ENCODE results near the gene CSF2RB.

The CSF2RB gene

GRCh38 chr22:36892292-36892691, 21.1 kb upstream of the CSF2RB start:
- H3K9ac ChIP-seq (ENCODE audit: low read length) = no peak overlapping the region
- peaks cover 57% of the 10 kb centered on the region for H3K27me3 ChIP-seq (replicated peaks; ENCODE audit: control insufficient read depth, insufficient read depth, low read length)
- no peaks in the 10 kb centered on the region for H3K36me3 ChIP-seq (ENCODE audit: control insufficient read depth, insufficient read depth, low read length, severe bottlenecking)
- peaks cover 8% of the 10 kb centered on the region for H3K9me3 ChIP-seq (ENCODE audit: control insufficient read depth, low read length)
- H3K4me3 ChIP-seq (ENCODE audit: low read length) = no peak overlapping the region
- H3K4me1 ChIP-seq (ENCODE audit: control insufficient read depth, insufficient read depth, low read length) = no peaks in the 10 kb centered on the region
- no peak for DNase-seq (ENCODE audit: low read depth)

GRCh38 chr22:36893262-36893661, 20.2 kb upstream of the CSF2RB start:
- H3K36me3 ChIP-seq (ENCODE audit: control insufficient read depth, insufficient read depth, low read length, severe bottlenecking) = no peaks in the 10 kb centered on the region
- DNase-seq (ENCODE audit: low read depth) = no peak
- H3K4me1 ChIP-seq (ENCODE audit: control insufficient read depth, insufficient read depth, low read length) = no peaks in the 10 kb centered on the region
- peaks cover 58% of the 10 kb centered on the region for H3K27me3 ChIP-seq (replicated peaks; ENCODE audit: control insufficient read depth, insufficient read depth, low read length)
- H3K4me3 ChIP-seq (ENCODE audit: low read length) = no peak overlapping the region
- H3K9me3 ChIP-seq (ENCODE audit: control insufficient read depth, low read length) = peaks cover 17% of the 10 kb centered on the region
- H3K9ac ChIP-seq (ENCODE audit: low read length) = no peak overlapping the region

GRCh38 chr22:36894266-36894665, 19.2 kb upstream of the CSF2RB start:
- H3K4me3 ChIP-seq (ENCODE audit: low read length) = no peak overlapping the region
- H3K4me1 ChIP-seq (ENCODE audit: control insufficient read depth, insufficient read depth, low read length) = no peaks in the 10 kb centered on the region
- DNase-seq (ENCODE audit: low read depth) = no peak
- peaks cover 65% of the 10 kb centered on the region for H3K27me3 ChIP-seq (replicated peaks; ENCODE audit: control insufficient read depth, insufficient read depth, low read length)
- peaks cover 27% of the 10 kb centered on the region for H3K9me3 ChIP-seq (ENCODE audit: control insufficient read depth, low read length)
- no peaks in the 10 kb centered on the region for H3K36me3 ChIP-seq (ENCODE audit: control insufficient read depth, insufficient read depth, low read length, severe bottlenecking)
- no peak overlapping the region for H3K9ac ChIP-seq (ENCODE audit: low read length)

- H3K4me3 ChIP-seq (ENCODE audit: low read length) = no peak overlapping the region
- H3K9ac ChIP-seq (ENCODE audit: low read length) = no peak overlapping the region
- H3K36me3 ChIP-seq (ENCODE audit: control insufficient read depth, insufficient read depth, low read length, severe bottlenecking) = no peaks in the 10 kb centered on the region
- peaks cover 43% of the 10 kb centered on the region for H3K9me3 ChIP-seq (ENCODE audit: control insufficient read depth, low read length)
- no peaks in the 10 kb centered on the region for H3K4me1 ChIP-seq (ENCODE audit: control insufficient read depth, insufficient read depth, low read length)
- DNase-seq (ENCODE audit: low read depth) = no peak
- peaks cover 70% of the 10 kb centered on the region for H3K27me3 ChIP-seq (replicated peaks; ENCODE audit: control insufficient read depth, insufficient read depth, low read length)
Observed at GRCh38 chr22:36897611-36898010, 15.8 kb upstream of the CSF2RB start.

GRCh38 chr22:36898690-36899089, 14.7 kb upstream of the CSF2RB start:
- no peaks in the 10 kb centered on the region for H3K4me1 ChIP-seq (ENCODE audit: control insufficient read depth, insufficient read depth, low read length)
- no peak for DNase-seq (ENCODE audit: low read depth)
- no peaks in the 10 kb centered on the region for H3K36me3 ChIP-seq (ENCODE audit: control insufficient read depth, insufficient read depth, low read length, severe bottlenecking)
- no peak overlapping the region for H3K4me3 ChIP-seq (ENCODE audit: low read length)
- H3K9me3 ChIP-seq (ENCODE audit: control insufficient read depth, low read length) = peaks cover 44% of the 10 kb centered on the region
- H3K9ac ChIP-seq (ENCODE audit: low read length) = no peak overlapping the region
- peaks cover 66% of the 10 kb centered on the region for H3K27me3 ChIP-seq (replicated peaks; ENCODE audit: control insufficient read depth, insufficient read depth, low read length)

GRCh38 chr22:36899498-36899897, 13.9 kb upstream of the CSF2RB start:
- no peaks in the 10 kb centered on the region for H3K36me3 ChIP-seq (ENCODE audit: control insufficient read depth, insufficient read depth, low read length, severe bottlenecking)
- H3K9ac ChIP-seq (ENCODE audit: low read length) = no peak overlapping the region
- peaks cover 44% of the 10 kb centered on the region for H3K9me3 ChIP-seq (ENCODE audit: control insufficient read depth, low read length)
- no peak overlapping the region for H3K4me3 ChIP-seq (ENCODE audit: low read length)
- peaks cover 61% of the 10 kb centered on the region for H3K27me3 ChIP-seq (replicated peaks; ENCODE audit: control insufficient read depth, insufficient read depth, low read length)
- no peaks in the 10 kb centered on the region for H3K4me1 ChIP-seq (ENCODE audit: control insufficient read depth, insufficient read depth, low read length)
- no peak for DNase-seq (ENCODE audit: low read depth)

- Histone ChIP-seq H3K4me3 (ENCODE audit: low read length) (no peak overlapping the region), H3K27me3 (replicated peaks; ENCODE audit: control insufficient read depth, insufficient read depth, low read length) (peaks cover 56% of the 10 kb centered on the region), H3K9ac (ENCODE audit: low read length) (no peak overlapping the region), H3K36me3 (ENCODE audit: control insufficient read depth, insufficient read depth, low read length, severe bottlenecking) (no peaks in the 10 kb centered on the region), H3K4me1 (ENCODE audit: control insufficient read depth, insufficient read depth, low read length) (no peaks in the 10 kb centered on the region), H3K9me3 (ENCODE audit: control insufficient read depth, low read length) (peaks cover 42% of the 10 kb centered on the region)
- DNase-seq (ENCODE audit: low read depth) = no peak
Observed at GRCh38 chr22:36900225-36900624, 13.2 kb upstream of the CSF2RB start.

GRCh38 chr22:36900880-36901279, 12.5 kb upstream of the CSF2RB start:
- no peaks in the 10 kb centered on the region for H3K4me1 ChIP-seq (ENCODE audit: control insufficient read depth, insufficient read depth, low read length)
- peaks cover 37% of the 10 kb centered on the region for H3K9me3 ChIP-seq (ENCODE audit: control insufficient read depth, low read length)
- DNase-seq (ENCODE audit: low read depth) = no peak
- no peak overlapping the region for H3K4me3 ChIP-seq (ENCODE audit: low read length)
- peaks cover 54% of the 10 kb centered on the region for H3K27me3 ChIP-seq (replicated peaks; ENCODE audit: control insufficient read depth, insufficient read depth, low read length)
- no peaks in the 10 kb centered on the region for H3K36me3 ChIP-seq (ENCODE audit: control insufficient read depth, insufficient read depth, low read length, severe bottlenecking)
- no peak overlapping the region for H3K9ac ChIP-seq (ENCODE audit: low read length)

- Histone ChIP-seq H3K4me1 (ENCODE audit: control insufficient read depth, insufficient read depth, low read length) (no peaks in the 10 kb centered on the region), H3K36me3 (ENCODE audit: control insufficient read depth, insufficient read depth, low read length, severe bottlenecking) (no peaks in the 10 kb centered on the region), H3K4me3 (ENCODE audit: low read length) (no peak overlapping the region), H3K9ac (ENCODE audit: low read length) (no peak overlapping the region), H3K9me3 (ENCODE audit: control insufficient read depth, low read length) (peaks cover 37% of the 10 kb centered on the region), H3K27me3 (replicated peaks; ENCODE audit: control insufficient read depth, insufficient read depth, low read length) (peaks cover 53% of the 10 kb centered on the region)
- DNase-seq (ENCODE audit: low read depth) = no peak
Observed at GRCh38 chr22:36901411-36902142, 11.9 kb upstream of the CSF2RB start.

- Histone ChIP-seq H3K4me3 (ENCODE audit: low read length) (no peak overlapping the region), H3K36me3 (ENCODE audit: control insufficient read depth, insufficient read depth, low read length, severe bottlenecking) (no peaks in the 10 kb centered on the region), H3K4me1 (ENCODE audit: control insufficient read depth, insufficient read depth, low read length) (no peaks in the 10 kb centered on the region), H3K27me3 (replicated peaks; ENCODE audit: control insufficient read depth, insufficient read depth, low read length) (peaks cover 48% of the 10 kb centered on the region), H3K9me3 (ENCODE audit: control insufficient read depth, low read length) (peaks cover 37% of the 10 kb centered on the region), H3K9ac (ENCODE audit: low read length) (no peak overlapping the region)
- no peak for DNase-seq (ENCODE audit: low read depth)
Observed at GRCh38 chr22:36902143-36902926, 11.1 kb upstream of the CSF2RB start.

- no peak overlapping the region for H3K4me3 ChIP-seq (ENCODE audit: low read length)
- peaks cover 47% of the 10 kb centered on the region for H3K27me3 ChIP-seq (replicated peaks; ENCODE audit: control insufficient read depth, insufficient read depth, low read length)
- H3K4me1 ChIP-seq (ENCODE audit: control insufficient read depth, insufficient read depth, low read length) = no peaks in the 10 kb centered on the region
- no peaks in the 10 kb centered on the region for H3K36me3 ChIP-seq (ENCODE audit: control insufficient read depth, insufficient read depth, low read length, severe bottlenecking)
- peaks cover 18% of the 10 kb centered on the region for H3K9me3 ChIP-seq (ENCODE audit: control insufficient read depth, low read length)
- no peak overlapping the region for H3K9ac ChIP-seq (ENCODE audit: low read length)
- no peak for DNase-seq (ENCODE audit: low read depth)
Observed at GRCh38 chr22:36904260-36904880, 9.1 kb upstream of the CSF2RB start.
